ENCODE results near the gene GBX2.

The GBX2 gene

GRCh38 chr2:236165842-236166795 lies 2.1 kb downstream of the GBX2 start:
- Histone ChIP-seq H3K4me1 (ENCODE audit: control insufficient read depth in 1 of 2, insufficient read depth in 2 of 2, low read length in 2 of 2) (peaks cover 0 to 63% of the 10 kb centered on the region in 2 donors), H3K4me3 (ENCODE audit: low read depth in 1 of 2, low read length in 2 of 2) (peak overlapping the region; percentile 16 to 51)

GRCh38 chr2:236164925-236165841 lies 3.0 kb downstream of the GBX2 start:
- peaks cover 70% of the 10 kb centered on the region for H3K27me3 ChIP-seq (ENCODE audit: low read depth, low read length)
- peaks cover 0 to 63% of the 10 kb centered on the region in 2 donors for H3K4me1 ChIP-seq (ENCODE audit: control insufficient read depth in 1 of 2, insufficient read depth in 2 of 2, low read length in 2 of 2)

More at GRCh38 chr2:236165842-236166795, 2.1 kb downstream of the GBX2 start:
- Histone ChIP-seq H3K27ac (ENCODE audit: low read length) (no peak overlapping the region), H3K27me3 (ENCODE audit: low read depth, low read length) (peaks cover 78% of the 10 kb centered on the region), H3K9me3 (ENCODE audit: control insufficient read depth in 1 of 2, low read length in 2 of 2) (no peaks in the 10 kb centered on the region), H3K36me3 (ENCODE audit: control insufficient read depth in 1 of 2, insufficient read depth in 2 of 2, low read length in 2 of 2) (no peaks in the 10 kb centered on the region)

GRCh38 chr2:236164201-236164924 lies 3.8 kb downstream of the GBX2 start:
- no peaks in the 10 kb centered on the region for H3K9me3 ChIP-seq (ENCODE audit: control insufficient read depth in 1 of 2, low read length in 2 of 2)
- H3K4me3 ChIP-seq (ENCODE audit: low read depth in 1 of 2, low read length in 2 of 2), result peak overlapping the region in 1 of 2 donors; percentile 56
- peaks cover 0 to 57% of the 10 kb centered on the region in 2 donors for H3K4me1 ChIP-seq (ENCODE audit: control insufficient read depth in 1 of 2, insufficient read depth in 2 of 2, low read length in 2 of 2)
- H3K27me3 ChIP-seq (ENCODE audit: low read depth, low read length), result peaks cover 62% of the 10 kb centered on the region
- H3K36me3 ChIP-seq (ENCODE audit: control insufficient read depth in 1 of 2, insufficient read depth in 2 of 2, low read length in 2 of 2), result no peaks in the 10 kb centered on the region
- H3K27ac ChIP-seq (ENCODE audit: low read length), result no peak overlapping the region

More at GRCh38 chr2:236164925-236165841, 3.0 kb downstream of the GBX2 start:
- Histone ChIP-seq H3K27ac (ENCODE audit: low read length) (no peak overlapping the region), H3K9me3 (ENCODE audit: control insufficient read depth in 1 of 2, low read length in 2 of 2) (no peaks in the 10 kb centered on the region), H3K4me3 (ENCODE audit: low read depth in 1 of 2, low read length in 2 of 2) (peak overlapping the region in 1 of 2 donors; percentile 56), H3K36me3 (ENCODE audit: control insufficient read depth in 1 of 2, insufficient read depth in 2 of 2, low read length in 2 of 2) (no peaks in the 10 kb centered on the region)

- peak overlapping the region in 1 of 2 donors; percentile 56 for H3K4me3 ChIP-seq (ENCODE audit: low read depth in 1 of 2, low read length in 2 of 2)
- H3K27ac ChIP-seq (ENCODE audit: low read length), result no peak overlapping the region
- no peaks in the 10 kb centered on the region for H3K36me3 ChIP-seq (ENCODE audit: control insufficient read depth in 1 of 2, insufficient read depth in 2 of 2, low read length in 2 of 2)
- peaks cover 0 to 50% of the 10 kb centered on the region in 2 donors for H3K4me1 ChIP-seq (ENCODE audit: control insufficient read depth in 1 of 2, insufficient read depth in 2 of 2, low read length in 2 of 2)
- H3K9me3 ChIP-seq (ENCODE audit: control insufficient read depth in 1 of 2, low read length in 2 of 2), result no peaks in the 10 kb centered on the region
- H3K27me3 ChIP-seq (ENCODE audit: low read depth, low read length), result peaks cover 54% of the 10 kb centered on the region
Measured at GRCh38 chr2:236163471-236164200, 4.5 kb downstream of the GBX2 start.

- no peak overlapping the region for H3K27ac ChIP-seq (ENCODE audit: low read length)
- no peaks in the 10 kb centered on the region for H3K9me3 ChIP-seq (ENCODE audit: control insufficient read depth in 1 of 2, low read length in 2 of 2)
- H3K4me1 ChIP-seq (ENCODE audit: control insufficient read depth in 1 of 2, insufficient read depth in 2 of 2, low read length in 2 of 2), result peaks cover 0 to 44% of the 10 kb centered on the region in 2 donors
- peaks cover 49% of the 10 kb centered on the region for H3K27me3 ChIP-seq (ENCODE audit: low read depth, low read length)
- no peaks in the 10 kb centered on the region for H3K36me3 ChIP-seq (ENCODE audit: control insufficient read depth in 1 of 2, insufficient read depth in 2 of 2, low read length in 2 of 2)
- no peak overlapping the region for H3K4me3 ChIP-seq (ENCODE audit: low read depth in 1 of 2, low read length in 2 of 2)
Measured at GRCh38 chr2:236162882-236163470, 5.2 kb downstream of the GBX2 start.

- no peaks in the 10 kb centered on the region for H3K36me3 ChIP-seq (ENCODE audit: control insufficient read depth in 1 of 2, insufficient read depth in 2 of 2, low read length in 2 of 2)
- no peaks in the 10 kb centered on the region for H3K9me3 ChIP-seq (ENCODE audit: control insufficient read depth in 1 of 2, low read length in 2 of 2)
- H3K4me1 ChIP-seq (ENCODE audit: control insufficient read depth in 1 of 2, insufficient read depth in 2 of 2, low read length in 2 of 2), result peaks cover 0 to 38% of the 10 kb centered on the region in 2 donors
- H3K27me3 ChIP-seq (ENCODE audit: low read depth, low read length), result peaks cover 49% of the 10 kb centered on the region
- H3K27ac ChIP-seq (ENCODE audit: low read length), result no peak overlapping the region
- H3K4me3 ChIP-seq (ENCODE audit: low read depth in 1 of 2, low read length in 2 of 2), result no peak overlapping the region
Measured at GRCh38 chr2:236162031-236162845, 5.9 kb downstream of the GBX2 start.

- no peaks in the 10 kb centered on the region for H3K36me3 ChIP-seq (ENCODE audit: control insufficient read depth in 1 of 2, insufficient read depth in 2 of 2, low read length in 2 of 2)
- H3K4me1 ChIP-seq (ENCODE audit: control insufficient read depth in 1 of 2, insufficient read depth in 2 of 2, low read length in 2 of 2), result peaks cover 0 to 31% of the 10 kb centered on the region in 2 donors
- H3K4me3 ChIP-seq (ENCODE audit: low read depth in 1 of 2, low read length in 2 of 2), result no peak overlapping the region
- H3K27ac ChIP-seq (ENCODE audit: low read length), result no peak overlapping the region
- H3K9me3 ChIP-seq (ENCODE audit: control insufficient read depth in 1 of 2, low read length in 2 of 2), result no peaks in the 10 kb centered on the region
- H3K27me3 ChIP-seq (ENCODE audit: low read depth, low read length), result peaks cover 43% of the 10 kb centered on the region
Measured at GRCh38 chr2:236161531-236161930, 6.7 kb downstream of the GBX2 start.

- Histone ChIP-seq H3K4me1 (ENCODE audit: control insufficient read depth in 1 of 2, insufficient read depth in 2 of 2, low read length in 2 of 2) (peaks cover 0 to 26% of the 10 kb centered on the region in 2 donors), H3K27ac (ENCODE audit: low read length) (no peak overlapping the region), H3K9me3 (ENCODE audit: control insufficient read depth in 1 of 2, low read length in 2 of 2) (no peaks in the 10 kb centered on the region), H3K27me3 (ENCODE audit: low read depth, low read length) (peaks cover 39% of the 10 kb centered on the region), H3K4me3 (ENCODE audit: low read depth in 1 of 2, low read length in 2 of 2) (no peak overlapping the region), H3K36me3 (ENCODE audit: control insufficient read depth in 1 of 2, insufficient read depth in 2 of 2, low read length in 2 of 2) (no peaks in the 10 kb centered on the region)
Measured at GRCh38 chr2:236161082-236161462, 7.1 kb downstream of the GBX2 start.

- Histone ChIP-seq H3K36me3 (ENCODE audit: control insufficient read depth in 1 of 2, insufficient read depth in 2 of 2, low read length in 2 of 2) (no peaks in the 10 kb centered on the region), H3K4me1 (ENCODE audit: control insufficient read depth in 1 of 2, insufficient read depth in 2 of 2, low read length in 2 of 2) (peaks cover 0 to 21% of the 10 kb centered on the region in 2 donors), H3K27ac (ENCODE audit: low read length) (no peak overlapping the region), H3K4me3 (ENCODE audit: low read depth in 1 of 2, low read length in 2 of 2) (no peak overlapping the region), H3K9me3 (ENCODE audit: control insufficient read depth in 1 of 2, low read length in 2 of 2) (no peaks in the 10 kb centered on the region), H3K27me3 (ENCODE audit: low read depth, low read length) (peaks cover 39% of the 10 kb centered on the region)
Measured at GRCh38 chr2:236160366-236161081, 7.7 kb downstream of the GBX2 start.
